KG1 (cell line): ENCODE data around the gene CD27.
A peak's percentile ranks its signal among the peaks of the same experiment; 100 is the strongest.
"Not testable (repeated sequence)": the region's sequence is repeated elsewhere in the genome, so short reads cannot be mapped to it uniquely, and the experiment has no call there.

Experiments used
- DNase-seq: peaks from one replicate; lab custom pipeline; 2025; lab: John Stamatoyannopoulos, UW

CD27 gene

GRCh38 chr12:6488240-6488639 is 43.5 kb downstream of the CD27 start:
- no peak for DNase-seq

- no peak for DNase-seq
These were observed 44.7 kb downstream of the CD27 start for GRCh38 chr12:6489449-6489848.

- not testable (repeated sequence) for DNase-seq
These were observed 45.9 kb downstream of the CD27 start for GRCh38 chr12:6490673-6491072.

GRCh38 chr12:6492838-6493496 is 48.2 kb downstream of the CD27 start, which contains the start of gene MRPL51:
Gene MRPL51, minus strand, starts transcription at chr12:6493262. Its CDS starts 126 bp downstream, at chr12:6493136.
- peak; percentile 89 for DNase-seq

GRCh38 chr12:6493497-6494257 is 48.9 kb downstream of the CD27 start, which contains the start of gene NCAPD2:
Gene NCAPD2, plus strand, starts transcription at chr12:6494102. Its CDS starts 997 bp downstream, at chr12:6495099.
- DNase-seq = peak; percentile 89

GRCh38 chr12:6494258-6494743 is 49.5 kb downstream of the CD27 start:
- DNase-seq = peak; percentile 83

GRCh38 chr12:6494968-6495367 is 50.2 kb downstream of the CD27 start:
- no peak for DNase-seq

GRCh38 chr12:6497291-6497690 is 52.5 kb downstream of the CD27 start:
- DNase-seq = not testable (repeated sequence)

GRCh38 chr12:6500466-6500865 is 55.7 kb downstream of the CD27 start:
- DNase-seq = no peak
